Medulla oblongata (tissue), 1 donor: ENCODE results near the gene SCG2.
A peak's percentile ranks its signal among the peaks of the same experiment; 100 is the strongest.

Source experiments
- DNase-seq: peaks from one replicate; pipeline ENCODE4 v3.0.0-alpha.2; 2015; ENCODE audit errors: extremely low spot score

Gene SCG2

DNA sequence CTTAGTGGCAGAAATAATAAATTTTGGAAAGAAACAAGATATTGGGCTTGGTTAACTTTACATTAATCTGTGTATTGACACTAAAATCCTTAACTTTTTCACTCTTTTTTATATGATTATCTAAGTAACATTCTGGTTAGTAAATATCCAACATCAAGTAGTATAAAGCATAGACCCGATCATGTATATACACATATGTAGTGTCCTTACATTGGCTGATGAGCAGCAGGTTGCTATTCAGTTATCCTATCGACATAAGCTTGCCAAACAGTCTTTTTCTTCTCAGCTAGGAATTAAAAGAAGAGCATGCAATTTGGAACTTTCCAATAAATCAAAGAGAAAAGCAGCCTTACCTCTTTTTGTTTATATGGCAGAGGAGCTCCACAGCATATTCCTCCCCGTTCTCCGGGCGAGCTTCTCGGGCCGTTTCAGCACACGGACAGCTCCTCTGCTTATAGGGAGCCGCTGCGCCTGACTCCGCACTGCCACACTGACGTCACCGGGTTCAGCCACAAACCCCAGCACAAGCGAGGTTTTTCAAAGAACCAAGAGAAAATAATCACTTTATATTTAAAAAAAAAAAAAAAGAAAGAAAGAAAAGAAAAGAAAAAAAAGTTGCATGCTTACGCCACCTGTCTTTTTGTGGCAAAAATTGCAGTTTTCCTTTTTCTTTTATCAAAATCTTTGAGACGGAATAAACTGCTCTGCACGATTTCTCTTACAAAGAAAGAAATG, at the start of gene SCG2:
Gene SCG2, minus strand, starts transcription at position 430 of the 735 bp plus-strand sequence. CDS start 3,079 bp downstream, outside the sequence.
- peak; percentile 73 for DNase-seq

DNA sequence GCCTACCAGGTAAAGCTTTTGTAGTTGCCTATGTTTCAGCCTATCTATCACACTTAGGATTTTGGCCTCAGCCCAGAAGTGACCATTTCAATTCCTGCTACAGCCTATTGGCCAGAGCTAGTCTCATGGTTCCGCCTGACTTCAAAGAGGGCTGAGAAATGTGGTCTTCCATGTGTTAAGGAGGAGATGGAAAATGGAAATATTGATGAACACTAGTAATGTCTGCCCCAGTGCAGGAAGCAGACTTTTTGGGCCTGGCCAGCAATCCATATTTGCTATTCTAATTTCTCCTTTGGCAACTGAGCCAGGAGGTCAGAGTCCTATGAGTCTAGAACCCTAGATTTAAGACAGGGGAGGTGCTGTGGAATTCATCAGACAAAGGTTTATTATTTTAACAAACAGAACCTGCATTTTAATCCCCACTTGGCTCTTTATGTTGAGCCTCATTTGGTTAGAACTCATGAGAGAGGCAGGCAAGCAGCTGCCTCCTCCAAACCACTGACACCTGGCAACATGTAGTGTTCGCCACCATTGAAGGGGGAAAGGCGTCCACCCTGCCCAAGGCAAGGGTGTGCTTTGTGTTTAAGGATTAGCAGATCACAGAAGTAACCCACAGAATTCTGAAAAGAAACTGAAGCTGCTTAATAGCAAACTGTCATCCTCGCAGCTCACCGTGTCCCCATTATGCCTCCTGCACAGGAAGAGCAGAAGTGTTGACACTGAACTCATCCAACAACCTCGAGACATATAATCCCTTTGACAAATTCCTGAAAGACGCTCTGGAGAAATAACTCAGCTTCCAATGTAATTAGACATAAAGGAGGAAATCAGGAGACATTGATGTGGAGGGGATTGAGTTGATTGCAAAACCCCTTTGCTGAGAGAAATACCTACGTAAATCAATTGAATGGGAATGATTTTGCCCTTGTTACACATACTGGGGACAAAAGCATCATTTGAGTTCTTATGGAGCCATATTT, 47.7 kb upstream of the SCG2 start:
- no peak for DNase-seq

- DNase-seq: no peak
These were observed 46.6 kb upstream of the SCG2 start for GRCh38 chr2:223648755-223649154.

- DNase-seq: no peak
These were observed 45.2 kb upstream of the SCG2 start for GRCh38 chr2:223647258-223647952.

- DNase-seq: no peak
These were observed 42.0 kb upstream of the SCG2 start for GRCh38 chr2:223644136-223644535.

DNA sequence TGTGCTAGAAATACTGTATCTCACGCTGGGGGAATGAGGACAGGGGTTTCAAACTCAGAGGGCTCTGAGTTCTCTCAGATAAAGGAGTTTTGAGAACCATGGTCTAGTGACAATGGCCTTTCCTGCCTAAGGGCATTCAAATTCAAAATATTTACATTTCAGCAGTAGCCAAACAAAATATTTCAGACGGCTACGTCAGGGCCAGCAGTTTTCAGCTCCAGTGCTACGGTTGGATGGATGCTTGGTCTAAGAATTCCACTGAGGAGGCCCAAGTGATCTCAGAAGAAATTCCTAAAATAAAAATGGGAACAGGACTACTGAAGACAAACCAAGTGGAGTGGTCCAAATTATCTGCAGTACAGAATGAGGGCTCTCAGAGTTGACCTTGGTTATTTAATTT, 41.1 kb upstream of the SCG2 start:
- DNase-seq: no peak

- no peak for DNase-seq
These were observed 40.3 kb upstream of the SCG2 start for GRCh38 chr2:223642506-223642905.

- no peak for DNase-seq
These were observed 38.9 kb upstream of the SCG2 start for GRCh38 chr2:223641082-223641481.

GRCh38 chr2:223635080-223635479, 32.9 kb upstream of the SCG2 start:
- DNase-seq: no peak

DNA sequence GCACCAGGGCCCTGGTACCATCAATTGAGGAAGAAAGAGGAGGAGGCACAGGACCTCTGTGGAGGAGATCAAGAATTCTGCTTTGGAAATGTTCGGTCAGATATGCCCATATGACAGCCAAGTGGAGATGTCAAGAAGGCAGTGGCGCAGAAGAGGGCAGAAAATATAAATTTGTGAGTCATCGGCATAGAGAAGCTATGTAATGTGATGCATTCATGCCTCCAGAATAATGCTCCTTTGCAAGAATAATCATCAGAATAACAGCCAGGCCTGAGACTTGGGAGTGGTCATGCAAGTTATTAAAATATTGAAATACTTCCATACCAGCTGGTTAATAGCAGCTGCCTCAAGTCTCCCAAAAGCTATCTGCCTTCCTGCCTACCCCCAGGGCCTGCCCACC, 32.1 kb upstream of the SCG2 start:
- no peak for DNase-seq

DNA sequence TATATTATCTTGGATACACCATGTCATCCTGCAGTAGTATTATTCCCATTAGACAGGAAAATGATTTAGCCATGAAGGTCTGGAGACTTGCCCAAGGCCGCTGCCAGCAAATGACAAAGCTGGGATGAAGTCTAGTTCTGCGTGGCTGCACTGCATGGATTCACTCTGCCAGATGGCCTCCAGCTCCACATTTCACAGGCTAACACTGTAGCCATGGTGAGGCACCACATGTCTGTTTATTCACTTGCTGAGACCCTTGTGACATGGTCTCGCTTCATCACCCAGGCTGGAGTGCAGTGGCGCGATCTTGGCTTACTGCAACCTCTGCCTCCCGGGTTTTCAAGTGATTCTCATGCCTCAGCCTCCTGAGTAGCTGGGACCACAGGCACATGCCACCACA, 31.5 kb upstream of the SCG2 start:
- DNase-seq: no peak

DNA sequence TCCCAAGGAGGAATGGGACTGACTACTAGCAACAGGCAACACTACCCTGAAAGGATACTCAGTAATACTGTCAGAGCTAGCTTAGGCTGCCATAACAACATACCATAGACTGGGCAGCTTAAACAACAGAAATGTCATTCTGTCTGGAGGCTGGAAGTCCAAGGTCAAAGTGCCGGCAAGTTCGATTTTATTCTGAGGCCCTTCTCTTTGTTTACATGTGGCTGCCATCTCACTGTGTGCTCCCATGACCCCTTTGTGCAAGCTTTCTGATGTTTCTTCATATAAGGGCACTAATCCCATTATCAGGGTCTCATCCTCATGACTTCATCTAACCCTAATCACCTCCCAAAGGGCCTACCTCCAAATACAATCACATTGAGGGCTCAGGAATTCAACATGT, 30.7 kb upstream of the SCG2 start:
- no peak for DNase-seq

- DNase-seq: no peak
These were observed 24.6 kb upstream of the SCG2 start for GRCh38 chr2:223626716-223627115.

- DNase-seq: no peak
These were observed 23.5 kb upstream of the SCG2 start for GRCh38 chr2:223625652-223626051.

- no peak for DNase-seq
These were observed 19.7 kb upstream of the SCG2 start for GRCh38 chr2:223621901-223622300.

GRCh38 chr2:223619486-223620129, 17.4 kb upstream of the SCG2 start:
- no peak for DNase-seq

DNA sequence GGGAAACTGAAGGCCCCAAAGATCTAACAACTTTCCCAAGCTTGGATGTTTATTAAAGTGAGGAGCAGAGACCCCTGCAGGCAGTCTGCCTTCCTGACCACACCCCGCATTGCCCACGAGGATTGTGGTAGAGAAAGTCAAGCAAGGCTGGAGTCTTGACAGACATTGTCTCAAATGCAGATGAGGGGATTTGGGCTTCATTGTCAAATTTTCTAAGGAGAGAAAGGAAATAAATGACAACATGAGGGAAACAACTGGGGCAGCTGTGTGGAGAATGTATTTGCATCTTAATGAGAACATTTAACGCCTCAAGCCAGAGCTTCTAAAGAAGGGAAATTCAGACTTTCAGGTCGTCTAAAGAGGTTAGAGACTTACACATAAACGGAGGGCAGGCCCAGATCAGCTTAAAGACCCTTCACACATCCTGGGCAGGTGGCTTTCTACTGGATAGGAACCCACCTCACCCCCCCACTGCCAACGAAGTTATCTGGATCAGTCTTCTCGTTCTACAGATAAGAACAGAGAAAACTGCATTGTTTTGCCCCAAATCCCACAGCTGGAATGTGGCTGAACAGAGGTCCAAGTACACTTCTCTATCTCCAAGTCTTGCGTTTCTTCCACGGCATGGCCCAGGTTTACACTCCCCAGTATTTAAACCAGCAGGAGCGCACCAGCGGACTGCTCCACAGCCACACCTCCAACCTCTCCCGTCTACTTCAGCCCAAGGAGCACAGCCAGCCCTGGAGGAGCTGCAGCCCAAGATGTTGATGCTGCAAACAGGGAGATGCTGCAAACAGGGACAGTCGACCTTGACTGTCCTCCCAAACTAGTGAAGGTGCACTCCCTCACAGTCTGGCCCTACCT, 16.2 kb upstream of the SCG2 start:
- no peak for DNase-seq

DNA sequence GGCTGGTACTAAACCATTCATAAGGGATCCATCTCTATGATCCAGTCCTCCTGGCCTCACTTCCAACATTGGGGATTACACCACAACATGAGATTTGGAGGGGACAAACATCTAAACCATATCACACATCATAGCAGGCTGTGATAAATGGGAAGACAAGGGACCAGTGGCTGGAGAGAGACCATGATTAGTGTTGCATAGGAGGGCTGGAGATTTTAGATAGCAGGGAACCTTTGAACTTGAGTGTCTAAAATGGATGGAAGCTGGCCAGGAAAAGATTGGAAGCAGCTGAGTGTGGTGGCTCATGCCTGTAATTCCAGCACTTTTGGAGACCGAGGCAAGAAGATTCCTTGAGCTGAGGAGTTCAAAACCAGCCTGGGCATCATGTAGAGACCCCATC, 12.4 kb upstream of the SCG2 start:
- no peak for DNase-seq

DNA sequence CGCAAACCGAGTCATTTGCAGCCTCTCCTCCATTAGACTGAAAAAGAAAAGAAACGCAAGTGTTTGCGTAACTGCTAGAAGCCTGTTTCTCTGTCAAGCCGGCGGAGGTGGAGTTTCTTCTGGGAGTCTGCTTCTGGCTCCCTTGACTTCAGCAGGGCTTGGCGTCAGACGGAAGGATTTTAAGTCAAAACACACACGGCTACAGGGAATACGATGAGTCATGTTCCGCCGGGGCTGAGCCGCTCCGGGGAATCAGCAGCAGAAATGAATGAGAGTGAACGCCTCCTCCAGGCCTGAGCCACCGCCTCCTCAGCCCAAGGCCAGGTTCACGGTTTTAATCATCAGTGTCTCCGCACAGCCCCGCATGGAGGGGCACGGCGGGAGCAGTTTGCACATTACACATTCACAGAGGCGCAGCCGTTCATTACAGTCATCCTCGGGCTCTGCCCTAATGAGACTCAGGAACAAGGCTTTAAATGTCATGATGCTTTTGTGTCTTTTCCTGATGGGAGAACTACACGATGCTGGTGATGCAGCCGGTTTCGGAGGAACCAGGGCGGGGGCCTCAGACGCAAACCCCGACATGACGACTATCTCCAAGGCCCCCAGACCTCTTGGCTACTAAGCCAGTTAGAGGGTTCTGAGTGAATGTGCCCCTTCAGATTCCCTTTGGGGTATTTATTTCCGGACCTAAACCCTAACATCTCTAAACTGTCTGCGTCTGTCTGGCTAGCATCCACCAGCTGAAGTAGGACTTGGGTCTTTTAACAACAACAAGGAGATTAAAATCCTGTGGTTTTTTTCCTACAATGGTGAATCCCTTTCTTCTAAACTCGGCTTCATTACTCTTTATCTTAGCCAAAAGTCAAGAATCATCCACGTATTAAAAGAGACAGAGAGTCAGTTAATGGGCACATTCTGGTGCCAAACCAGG, 11.1 kb upstream of the SCG2 start:
- peak; percentile 83 for DNase-seq

DNA sequence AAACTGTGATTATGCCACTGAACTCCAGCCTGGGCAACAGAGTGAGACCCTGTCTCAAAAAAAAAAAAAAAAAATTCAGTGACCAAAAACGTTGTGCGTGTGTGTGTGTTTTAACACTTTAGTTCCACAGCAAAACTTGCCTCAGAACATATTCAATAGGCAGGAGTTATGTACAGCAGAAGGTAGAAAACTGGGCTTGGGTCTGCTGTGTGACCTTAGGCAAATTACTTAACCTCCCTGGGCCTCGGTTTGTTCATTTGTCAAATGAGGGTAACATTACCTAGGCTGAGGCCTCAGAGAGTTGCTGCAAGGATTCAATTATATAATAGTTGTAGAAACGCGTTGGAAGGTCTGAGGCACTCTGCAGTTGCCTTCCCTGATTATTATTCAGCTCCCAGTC, 10.3 kb upstream of the SCG2 start:
- DNase-seq: no peak
